Measurements from ENCODE around the gene TRAM2.

DNA sequence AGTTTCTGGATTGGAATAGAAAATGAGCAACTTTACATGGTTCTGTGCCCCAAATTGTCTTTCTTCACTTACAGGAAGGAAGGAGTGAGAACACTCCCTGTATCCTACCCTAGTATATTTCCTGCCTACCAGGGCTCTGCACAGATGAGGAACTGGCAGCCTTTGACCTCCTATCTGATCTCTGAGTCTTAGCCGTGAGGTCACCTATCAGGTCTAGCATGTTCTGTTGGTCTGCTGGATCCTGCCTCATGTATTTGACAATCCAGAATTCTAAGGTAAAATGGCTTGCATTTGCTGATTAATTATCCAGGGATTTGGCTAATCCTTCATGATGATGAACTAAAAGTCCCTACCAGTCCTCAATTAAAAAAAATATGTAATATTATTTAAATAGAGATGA, 35.0 kb upstream of the TRAM2 start:
- TF ChIP-seq, protein P1, sequence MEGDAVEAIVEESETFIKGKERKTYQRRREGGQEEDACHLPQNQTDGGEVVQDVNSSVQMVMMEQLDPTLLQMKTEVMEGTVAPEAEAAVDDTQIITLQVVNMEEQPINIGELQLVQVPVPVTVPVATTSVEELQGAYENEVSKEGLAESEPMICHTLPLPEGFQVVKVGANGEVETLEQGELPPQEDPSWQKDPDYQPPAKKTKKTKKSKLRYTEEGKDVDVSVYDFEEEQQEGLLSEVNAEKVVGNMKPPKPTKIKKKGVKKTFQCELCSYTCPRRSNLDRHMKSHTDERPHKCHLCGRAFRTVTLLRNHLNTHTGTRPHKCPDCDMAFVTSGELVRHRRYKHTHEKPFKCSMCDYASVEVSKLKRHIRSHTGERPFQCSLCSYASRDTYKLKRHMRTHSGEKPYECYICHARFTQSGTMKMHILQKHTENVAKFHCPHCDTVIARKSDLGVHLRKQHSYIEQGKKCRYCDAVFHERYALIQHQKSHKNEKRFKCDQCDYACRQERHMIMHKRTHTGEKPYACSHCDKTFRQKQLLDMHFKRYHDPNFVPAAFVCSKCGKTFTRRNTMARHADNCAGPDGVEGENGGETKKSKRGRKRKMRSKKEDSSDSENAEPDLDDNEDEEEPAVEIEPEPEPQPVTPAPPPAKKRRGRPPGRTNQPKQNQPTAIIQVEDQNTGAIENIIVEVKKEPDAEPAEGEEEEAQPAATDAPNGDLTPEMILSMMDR (IDR thresholded peaks at IDR 0.05), result no peak
- no peak for TF ChIP-seq POLR2A (IDR thresholded peaks at IDR 0.05)
